ENCODE data around the gene FRY. TPM values are rescaled to one million over a fixed set of nuclear protein-coding genes. Genes with fewer than 3 reads are reported as not detected.

FRY gene
- total and polyA plus RNA-seq, 2 of the 13 experiments (the other 11 are each of a cell fraction or from before 2014, with no cell fraction given), result 8.2 to 13.1 TPM

GRCh38 chr13:32256243-32256642 is 224.7 kb downstream of the FRY start (continued):
- TF ChIP-seq FUBP1 (CRISPR knock-in tag; IDR thresholded peaks at IDR 0.05; ENCODE audit: borderline replicate concordance) (no peak), ZNF687 (CRISPR knock-in tag; IDR thresholded peaks at IDR 0.05) (peak; percentile 38; the same call in 1 of the 2 replicates), ZNF501 (CRISPR knock-in tag; IDR thresholded peaks at IDR 0.05) (no peak)

GRCh38 chr13:32257649-32258048 is 226.1 kb downstream of the FRY start:
- DNase-seq (ENCODE audit: low spot score) (no peak), FAIRE-seq (no peak), ATAC-seq (no peak)
- Histone ChIP-seq H4K20me1 (ENCODE audit: insufficient read depth, low read length) (no peaks in the 10 kb centered on the region), H3K9me3 (ENCODE audit: low read length) (no peaks in the 10 kb centered on the region), H2AFZ (ENCODE audit: low read length) (no peak overlapping the region), H3K9ac (ENCODE audit: insufficient read depth, low read depth, low read length) (no peak overlapping the region), H3K4me2 (ENCODE audit: low read depth, low read length) (no peak overlapping the region), H3K4me1 (ENCODE audit: insufficient read depth, low read length) (peaks cover 97% of the 10 kb centered on the region), H3K4me3 (replicated peaks in 1 of 3; ENCODE audit: insufficient read depth in 1 of 3, low read depth in 2 of 3, low read length in 3 of 3) (no peak overlapping the region), H3K79me2 (ENCODE audit: insufficient read depth, low read length) (no peaks in the 10 kb centered on the region), H3K27me3 (ENCODE audit: control insufficient read depth in 1 of 2, insufficient read depth in 2 of 2, low read length in 2 of 2) (no peaks in the 10 kb centered on the region), H3K36me3 (replicated peaks in 1 of 2; ENCODE audit: control insufficient read depth in 1 of 2, insufficient read depth in 2 of 2, low read length in 2 of 2) (peaks cover 2 to 4% of the 10 kb centered on the region in 2 experiments; a peak in 2 of 5 replicates), H3K27ac (ENCODE audit: extremely low read length, insufficient read depth, low read length) (peak overlapping the region; percentile 23)
- no TSS peak for BruUV-seq (replicated peaks)
- intact Hi-C loops (cut with micrococcal nuclease; ENCODE audit: unreplicated experiment), result no loop called here
- CTCF ChIA-PET (ENCODE audit: low intra/inter-chr PET ratio, low total read pairs), result no interaction called here
- in situ Hi-C loops (cut with HindIII; ENCODE audit: extremely low pct_ligation_motif_present, low pct_unique_long_range_greater_than_20kb), result no loop called here
- POLR2A ChIA-PET, result interaction anchor here (2.9 kb wide), 1 partner anchor 281 kb away, joined by 8 read pairs; the partner anchor contains the start of gene N4BP2L2
- TF ChIP-seq ISL2 (CRISPR knock-in tag; IDR thresholded peaks at IDR 0.05), result peak; percentile 58; the same call in 1 of the 2 replicates
- TF ChIP-seq FOXA3 (CRISPR knock-in tag; IDR thresholded peaks at IDR 0.05), result 0 out of 2 replicates have a peak, but pooled peaks have one; percentile 13
- TF ChIP-seq ZNF609 (CRISPR knock-in tag; IDR thresholded peaks at IDR 0.05; ENCODE audit: borderline replicate concordance), result peak; percentile 39; the same call in 1 of the 2 replicates
- peak; percentile 19; the same call in 1 of the 2 replicates for TF ChIP-seq RARA (CRISPR knock-in tag; IDR thresholded peaks at IDR 0.05)
- no peak for TF ChIP-seq ZC3H13 (CRISPR knock-in tag; IDR thresholded peaks at IDR 0.05)
- 0 out of 2 replicates have a peak, but pooled peaks have one; percentile 20 for TF ChIP-seq SAP130 (CRISPR knock-in tag; IDR thresholded peaks at IDR 0.05; ENCODE audit: low read depth)
- peak; percentile 77 for TF ChIP-seq BCL6 (CRISPR knock-in tag; IDR thresholded peaks at IDR 0.05)

Data from HepG2 (cell line).